GM18498 (cell line): ENCODE measurements around the gene ACP2.
A peak's percentile ranks its signal among the peaks of the same experiment; 100 is the strongest.

Experiments
- ATAC-seq: cut with Tn5 transposase; IDR thresholded peaks from one replicate; pipeline ENCODE4 v1.9.1; 2021; ENCODE audit warnings: mild to moderate bottlenecking, moderate library complexity; ENCODE audit not compliant: unreplicated experiment

ACP2 gene

DNA sequence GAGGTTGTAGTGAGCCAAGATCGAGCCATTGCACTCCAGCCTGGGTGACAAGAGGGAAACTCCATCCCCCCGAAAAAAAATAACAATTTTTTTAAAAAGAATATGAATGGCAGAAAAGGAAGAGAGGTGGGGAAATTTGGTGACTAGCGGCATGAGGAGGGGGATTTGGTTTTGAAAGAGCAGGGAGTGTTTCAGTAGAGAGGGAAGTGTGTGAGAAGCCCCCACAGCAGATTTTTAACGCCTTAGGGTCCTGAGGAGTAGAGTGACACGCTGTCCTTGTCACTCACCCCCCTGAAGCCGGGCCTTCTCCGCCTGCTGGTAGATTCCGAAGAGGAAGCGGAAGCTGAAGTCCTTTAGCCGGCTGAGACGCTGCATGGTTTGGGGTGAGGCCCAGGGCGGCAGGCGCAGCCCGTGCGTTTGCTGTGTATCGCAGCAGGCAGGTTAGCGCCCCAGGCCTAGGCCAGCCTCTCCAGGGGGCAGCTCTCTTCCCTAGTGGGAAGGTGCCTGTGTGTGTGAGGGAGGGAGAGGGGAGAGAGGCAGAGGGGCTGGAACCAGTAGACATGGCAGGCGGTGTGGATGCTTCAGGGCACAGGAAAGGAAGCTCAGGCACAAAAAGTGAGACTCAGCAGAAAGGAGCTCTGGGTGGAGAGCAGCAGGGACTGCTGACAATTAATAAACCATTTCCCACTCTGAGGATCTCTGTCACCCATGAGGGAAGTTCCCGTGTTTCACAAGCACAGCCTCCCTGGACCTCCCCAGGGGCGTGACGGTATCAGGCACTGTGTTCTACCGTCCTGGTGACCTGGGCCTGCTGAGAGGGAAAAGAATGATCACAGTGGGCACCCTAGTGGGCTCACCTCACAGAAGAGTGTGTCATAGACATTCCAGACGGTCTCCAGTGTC lies 3.9 kb downstream of the ACP2 start:
- ATAC-seq, result no peak

GRCh38 chr11:47243454-47243853 lies 5.2 kb downstream of the ACP2 start:
- no peak for ATAC-seq

DNA sequence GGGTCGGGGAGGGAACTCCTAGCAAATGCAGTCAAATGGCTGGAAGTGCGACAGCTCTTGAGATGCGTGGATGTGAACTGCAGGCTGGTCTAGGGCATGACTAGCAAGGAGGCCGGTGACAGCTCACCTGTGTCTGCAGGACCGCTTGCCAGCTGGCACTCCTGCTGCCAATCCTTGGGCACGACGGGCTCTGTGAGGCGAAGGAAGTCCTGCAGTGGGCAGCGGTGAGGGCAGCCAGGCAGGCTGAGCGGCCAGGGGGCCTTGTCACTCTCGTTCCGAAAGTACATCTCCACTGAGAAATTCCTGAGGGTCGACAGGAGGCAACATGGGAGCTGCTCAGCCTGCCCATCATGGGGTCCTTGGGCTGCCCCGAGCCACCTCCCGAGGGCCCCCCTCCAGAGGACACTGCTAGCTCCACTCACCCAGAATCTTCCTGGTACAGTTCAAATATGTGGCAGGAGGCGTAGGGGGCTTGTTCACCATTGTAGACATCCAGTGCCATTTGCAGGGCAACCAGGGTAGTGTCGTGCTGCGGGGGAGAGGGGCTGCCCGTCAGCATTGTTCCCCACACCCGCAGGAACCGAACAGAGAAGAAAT lies 5.9 kb downstream of the ACP2 start:
- no peak for ATAC-seq

GRCh38 chr11:47241841-47242301 lies 6.7 kb downstream of the ACP2 start:
- ATAC-seq, result no peak

DNA sequence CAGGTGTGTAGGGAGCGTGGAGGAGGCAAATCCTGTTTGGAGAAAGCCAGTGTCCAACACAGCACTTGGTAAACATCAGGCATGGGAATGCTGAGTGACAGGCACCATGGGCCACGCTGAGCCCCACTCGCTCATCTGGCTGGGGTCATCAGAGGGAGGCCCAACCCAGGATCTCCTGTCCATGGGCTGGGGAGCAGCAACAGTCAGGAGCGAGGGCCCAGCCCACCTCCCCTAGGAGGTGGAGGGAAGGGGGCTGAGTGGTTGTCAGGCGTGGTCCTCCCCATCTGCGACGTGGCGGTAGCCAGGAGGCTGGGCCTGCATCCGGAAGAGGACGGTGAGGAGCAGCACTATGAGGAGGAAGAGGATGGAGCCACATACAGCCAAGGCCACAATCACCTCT lies 8.8 kb downstream of the ACP2 start:
- ATAC-seq, result no peak

GRCh38 chr11:47236482-47236881 lies 12.1 kb downstream of the ACP2 start:
- ATAC-seq, result no peak

- ATAC-seq, result no peak
Observed at GRCh38 chr11:47235163-47235562, 13.5 kb downstream of the ACP2 start.

GRCh38 chr11:47234669-47235100 lies 13.9 kb downstream of the ACP2 start:
- no peak for ATAC-seq

DNA sequence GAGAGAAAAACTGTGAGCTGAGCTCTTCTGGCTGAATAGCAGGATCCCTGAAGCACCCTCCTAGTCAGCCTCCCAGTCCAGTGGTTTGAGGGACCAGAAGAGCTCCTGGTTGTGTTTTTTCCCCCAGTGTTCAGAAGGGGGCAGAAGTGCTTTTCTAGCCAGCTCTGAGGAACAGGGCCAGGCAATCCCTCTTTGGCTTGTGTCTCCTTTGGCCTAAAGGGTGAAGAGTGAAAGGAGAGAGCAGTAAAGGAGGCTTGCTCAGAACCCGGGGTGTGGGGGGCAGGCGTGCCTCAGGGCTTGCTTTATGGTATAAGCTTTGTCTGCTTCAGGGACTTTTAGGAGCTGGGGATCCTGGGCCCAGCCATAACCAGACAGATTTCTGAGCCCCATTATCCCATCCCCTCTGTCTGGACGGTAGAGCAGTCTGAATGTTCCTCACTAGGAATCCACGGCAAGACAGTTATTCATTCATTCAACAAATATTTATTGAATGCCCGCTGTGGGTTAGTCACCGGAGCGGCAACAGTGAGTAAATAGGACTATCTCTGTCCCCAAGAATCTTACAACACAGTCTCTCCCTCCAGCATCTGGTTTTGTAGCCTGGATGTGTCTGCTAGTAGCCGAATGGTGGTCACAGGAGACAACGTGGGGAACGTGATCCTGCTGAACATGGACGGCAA lies 14.5 kb downstream of the ACP2 start:
- ATAC-seq, result no peak

DNA sequence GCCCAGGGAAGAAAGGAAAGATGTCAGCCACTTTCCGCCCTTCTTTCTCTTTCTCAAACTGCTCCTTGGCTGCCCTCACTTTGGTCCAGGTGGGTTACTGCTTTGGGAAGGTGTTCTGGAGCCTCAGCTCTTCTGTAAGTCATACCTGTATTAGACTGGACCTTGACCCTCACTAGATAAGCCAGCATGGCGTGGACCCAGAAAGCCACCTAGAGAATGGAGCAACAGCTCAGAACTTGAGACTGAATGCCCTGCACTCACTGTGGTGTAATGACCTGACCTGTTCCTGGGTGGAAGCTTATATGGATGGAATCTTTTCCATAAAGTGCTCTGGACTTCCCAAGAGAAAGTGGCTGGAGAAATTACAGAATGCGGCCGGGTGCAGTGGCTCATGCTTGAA lies 15.6 kb downstream of the ACP2 start:
- ATAC-seq, result no peak

GRCh38 chr11:47229161-47229560 lies 19.5 kb downstream of the ACP2 start:
- ATAC-seq, result no peak

GRCh38 chr11:47225552-47226400 lies 22.8 kb downstream of the ACP2 start:
- peak; percentile 92 for ATAC-seq

GRCh38 chr11:47222696-47223095 lies 25.9 kb downstream of the ACP2 start:
- no peak for ATAC-seq

DNA sequence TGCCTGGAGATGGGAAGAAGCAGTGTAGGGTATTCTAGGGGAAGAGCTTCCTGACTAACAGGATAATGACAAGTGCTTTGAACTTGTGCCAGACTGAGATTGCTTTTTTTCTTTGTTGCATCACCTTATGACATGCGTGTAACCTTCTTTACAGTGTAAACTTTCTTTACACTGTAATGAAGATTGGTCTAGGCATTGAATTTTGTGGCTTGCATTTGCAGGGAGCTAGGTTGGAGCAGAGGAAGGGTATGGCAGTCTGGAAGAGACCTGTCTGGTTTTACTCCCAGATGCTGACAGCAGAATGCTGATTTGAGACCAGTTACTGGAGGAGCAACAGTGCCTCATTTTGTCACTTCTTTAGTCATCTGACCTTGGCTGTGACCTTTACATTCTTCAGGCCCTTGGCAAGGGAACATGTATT lies 28.2 kb downstream of the ACP2 start:
- ATAC-seq, result no peak

DNA sequence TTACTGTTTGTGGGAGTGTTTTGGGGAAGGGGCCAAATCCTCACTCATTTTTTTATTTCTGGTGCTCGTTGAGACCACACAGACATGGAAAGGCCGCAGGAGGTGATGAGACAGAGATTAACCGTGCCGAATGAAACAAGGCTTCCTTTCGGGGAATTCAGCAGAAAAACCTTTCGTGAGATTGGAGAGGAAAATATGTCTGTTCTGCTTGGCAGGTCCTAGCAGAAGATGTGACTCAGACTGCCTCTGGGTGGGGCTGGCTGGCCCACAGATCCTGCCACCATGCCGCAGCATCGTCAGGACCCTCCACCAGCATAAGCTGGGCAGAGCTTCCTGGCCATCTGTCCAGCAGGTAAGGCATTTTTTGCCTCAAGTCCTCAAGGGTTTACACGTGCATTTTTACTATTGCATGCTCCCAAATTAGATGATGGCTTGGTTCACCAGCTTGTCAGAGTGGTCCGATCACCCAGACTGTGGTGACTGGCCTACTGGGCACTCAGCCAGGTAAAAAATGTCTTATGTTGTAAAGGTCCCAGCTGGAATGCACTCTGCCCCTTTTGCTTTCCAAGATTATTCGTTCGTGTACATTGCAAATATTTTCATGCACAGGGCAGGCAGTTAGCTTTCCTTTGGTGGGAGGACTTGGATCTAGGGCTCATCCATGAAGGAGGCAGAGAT lies 32.4 kb downstream of the ACP2 start:
- ATAC-seq, result peak; percentile 26

- no peak for ATAC-seq
Observed at GRCh38 chr11:47215366-47215910, 33.2 kb downstream of the ACP2 start.

GRCh38 chr11:47213950-47214565 lies 34.6 kb downstream of the ACP2 start:
- ATAC-seq, result peak; percentile 79

GRCh38 chr11:47212938-47213337 lies 35.7 kb downstream of the ACP2 start:
- ATAC-seq, result no peak

GRCh38 chr11:47208628-47209027 lies 40.0 kb downstream of the ACP2 start:
- ATAC-seq, result no peak
